GM18508 (cell line): ENCODE data around the gene CACNG8.
"Not testable (repeated sequence)": the region's sequence is repeated elsewhere in the genome, so short reads cannot be mapped to it uniquely, and the experiment has no call there.

Experiments used
- ATAC-seq: cut with Tn5 transposase; IDR thresholded peaks from one replicate; pipeline ENCODE4 v1.9.1; 2021; ENCODE audit warnings: moderate number of reproducible peaks; ENCODE audit not compliant: insufficient read depth, unreplicated experiment

CACNG8 gene

DNA sequence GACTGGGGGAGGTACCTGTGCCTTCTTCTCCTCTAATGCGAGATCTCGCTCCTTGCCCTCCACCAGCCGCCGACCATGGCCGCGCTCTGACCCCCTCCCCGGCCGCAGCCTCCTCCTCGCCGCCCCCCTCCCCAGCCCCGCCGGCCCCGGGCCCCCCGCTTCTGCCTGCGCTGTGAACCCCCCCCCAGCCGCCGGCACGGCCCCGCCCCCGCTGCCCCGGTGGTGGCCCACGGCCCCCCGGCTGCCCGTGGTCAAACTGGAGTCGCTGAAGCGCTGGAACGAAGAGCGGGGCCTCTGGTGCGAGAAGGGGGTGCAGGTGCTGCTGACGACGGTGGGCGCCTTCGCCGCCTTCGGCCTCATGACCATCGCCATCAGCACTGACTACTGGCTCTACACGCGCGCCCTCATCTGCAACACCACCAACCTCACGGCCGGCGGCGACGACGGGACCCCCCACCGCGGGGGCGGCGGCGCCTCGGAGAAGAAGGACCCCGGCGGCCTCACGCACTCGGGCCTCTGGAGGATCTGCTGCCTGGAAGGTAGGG, at the start of gene CACNG8:
Gene CACNG8, plus strand, starts transcription at position 51 of the 545 bp plus-strand sequence.
- no peak for ATAC-seq

DNA sequence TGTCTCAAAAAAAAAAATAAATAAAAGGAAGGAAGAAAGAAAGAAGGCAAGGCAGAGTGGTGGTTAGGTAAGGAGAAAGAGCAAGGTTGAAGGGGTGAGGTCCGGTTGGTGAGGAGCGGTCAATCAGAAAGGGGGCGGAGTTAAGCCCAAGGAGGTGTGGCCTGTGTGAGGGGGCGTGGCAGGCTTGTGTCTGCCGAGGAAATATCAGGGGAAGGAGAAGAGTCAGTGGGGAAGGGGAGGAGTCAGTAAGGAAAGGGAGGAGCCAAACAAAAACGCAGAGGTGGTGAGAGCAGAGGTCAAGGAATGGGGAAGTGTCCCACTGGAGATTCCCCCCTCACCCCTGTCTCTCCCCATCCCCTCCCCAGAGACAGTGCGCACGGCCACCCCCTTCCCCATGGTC, 47.7 kb upstream of the CACNG8 start:
- no peak for ATAC-seq

DNA sequence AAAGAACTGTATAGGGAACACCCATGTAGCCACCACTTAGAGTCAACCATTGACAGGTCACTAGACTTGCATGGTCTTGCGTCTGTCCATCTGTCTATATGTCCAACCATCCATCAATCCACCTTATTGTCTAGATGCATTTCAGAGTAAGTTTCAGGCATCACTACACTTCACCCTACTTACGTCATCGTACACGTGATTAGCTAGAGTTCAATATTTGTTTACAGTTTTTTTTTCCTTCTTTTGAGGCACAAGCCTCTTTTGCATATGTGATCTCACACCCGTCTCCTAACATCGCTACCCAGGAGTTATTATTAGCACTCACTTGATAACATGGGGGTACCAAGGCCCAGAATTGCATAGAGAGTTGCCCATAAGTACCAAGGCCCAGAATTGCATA, 46.7 kb upstream of the CACNG8 start:
- ATAC-seq, result no peak

DNA sequence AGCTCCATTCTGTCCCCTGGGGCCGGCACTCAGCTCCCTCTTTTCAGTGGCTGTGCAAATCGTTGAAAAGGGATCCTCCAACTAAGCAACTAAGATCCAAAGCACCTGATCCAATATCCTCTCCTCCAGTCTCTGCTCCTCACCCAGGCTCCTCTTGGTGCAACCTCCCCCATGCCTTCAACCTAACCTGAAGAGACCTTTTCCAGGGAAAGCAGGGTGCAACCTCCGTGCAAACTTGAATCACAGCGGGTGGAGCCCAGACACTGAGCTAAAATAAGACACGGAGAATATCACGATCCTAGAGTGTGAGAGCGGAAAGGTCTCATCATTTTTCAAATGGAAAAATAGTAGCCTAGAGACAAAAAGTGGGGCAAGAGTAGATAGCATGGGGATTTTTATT, 45.4 kb upstream of the CACNG8 start:
- no peak for ATAC-seq

DNA sequence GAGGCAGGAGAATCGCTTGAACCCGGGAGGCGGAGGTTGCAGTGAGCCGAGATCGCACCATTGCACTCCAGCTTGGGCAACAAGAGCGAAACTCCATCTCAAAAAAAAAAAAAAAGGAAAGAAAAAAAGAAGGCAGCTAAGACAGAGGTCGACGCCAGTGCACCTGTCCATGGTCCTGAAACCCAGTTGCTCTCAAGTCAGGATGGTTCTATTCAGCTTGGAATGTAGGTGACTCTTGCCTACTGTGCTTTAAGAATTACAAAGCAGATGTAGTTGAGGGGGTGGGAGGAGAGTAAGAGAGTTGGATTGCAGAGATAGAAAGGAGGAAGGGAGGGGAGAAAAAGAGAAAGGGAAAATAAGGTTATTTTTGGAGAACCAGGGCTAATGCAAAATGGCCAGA, 35.0 kb upstream of the CACNG8 start:
- ATAC-seq, result no peak

DNA sequence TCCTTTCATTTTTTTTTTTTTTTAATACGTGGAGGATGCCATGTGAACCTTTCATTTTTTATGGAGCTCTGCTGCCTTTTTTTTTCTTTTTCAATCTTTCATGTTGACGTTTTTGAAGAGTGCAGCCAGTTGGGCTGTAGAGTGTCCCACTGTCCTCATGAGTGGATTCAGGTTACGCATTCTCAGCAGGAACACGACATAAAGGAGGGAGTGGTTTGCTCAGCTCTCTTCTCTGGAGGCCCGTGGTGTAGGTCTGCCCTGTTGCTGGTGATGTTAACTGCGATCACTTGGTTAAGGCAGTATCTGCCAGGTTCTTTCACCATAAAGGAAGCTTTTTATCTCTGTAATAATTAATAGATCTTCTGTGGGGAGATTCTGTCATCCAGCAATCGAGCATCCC, 26.7 kb upstream of the CACNG8 start:
- ATAC-seq, result no peak

DNA sequence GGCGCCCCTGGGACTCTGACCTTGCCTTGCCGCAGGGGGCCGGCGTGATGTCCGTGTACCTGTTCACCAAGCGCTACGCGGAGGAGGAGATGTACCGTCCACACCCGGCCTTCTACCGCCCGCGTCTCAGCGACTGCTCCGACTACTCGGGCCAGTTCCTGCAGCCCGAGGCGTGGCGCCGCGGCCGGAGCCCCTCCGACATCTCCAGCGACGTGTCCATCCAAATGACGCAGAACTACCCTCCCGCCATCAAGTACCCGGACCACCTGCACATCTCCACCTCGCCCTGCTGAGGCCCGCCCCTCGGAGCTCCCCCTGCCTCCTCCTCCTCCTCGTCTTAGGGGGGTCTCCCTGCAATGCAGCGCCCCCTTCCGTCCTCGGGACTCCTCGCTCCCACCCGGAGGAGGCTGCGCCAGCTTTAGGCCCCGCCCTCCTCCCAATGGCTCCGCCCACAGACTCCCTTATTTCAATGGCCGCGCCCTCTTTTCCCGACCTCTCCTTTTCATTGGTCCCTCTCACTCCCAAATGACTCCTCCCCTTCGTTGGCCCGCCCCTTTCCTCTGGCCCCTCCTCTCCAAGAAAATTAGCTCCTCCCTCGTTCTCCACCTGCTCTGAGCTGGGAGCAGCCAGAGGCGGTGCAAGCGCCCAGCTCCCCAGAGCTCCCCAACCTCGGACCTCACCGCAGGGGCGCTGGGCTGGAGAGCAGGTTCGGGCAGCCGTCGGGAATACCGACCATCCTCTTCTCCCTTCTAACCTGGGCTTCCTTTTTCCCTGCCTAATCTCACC, 20.5 kb upstream of the CACNG8 start:
- ATAC-seq, result no peak

DNA sequence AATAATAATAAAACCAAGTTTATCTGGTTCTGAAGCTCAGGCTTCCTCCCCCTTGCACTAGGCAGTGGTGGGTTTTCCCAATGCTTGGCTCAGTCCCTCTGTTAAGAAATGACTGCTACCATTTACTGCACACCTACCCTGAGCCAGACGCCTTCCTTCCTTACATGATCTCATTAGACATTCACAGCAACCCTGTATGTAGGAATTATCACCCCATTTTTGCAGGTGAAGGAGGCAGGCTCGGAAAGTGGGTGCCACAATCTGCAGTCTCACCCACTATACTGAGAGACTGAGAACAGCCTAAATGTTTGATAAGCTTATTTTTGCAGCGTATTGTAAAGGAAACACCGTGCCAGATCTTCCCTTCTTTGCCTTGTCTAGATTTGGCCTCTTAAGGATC, 18.3 kb upstream of the CACNG8 start:
- no peak for ATAC-seq

DNA sequence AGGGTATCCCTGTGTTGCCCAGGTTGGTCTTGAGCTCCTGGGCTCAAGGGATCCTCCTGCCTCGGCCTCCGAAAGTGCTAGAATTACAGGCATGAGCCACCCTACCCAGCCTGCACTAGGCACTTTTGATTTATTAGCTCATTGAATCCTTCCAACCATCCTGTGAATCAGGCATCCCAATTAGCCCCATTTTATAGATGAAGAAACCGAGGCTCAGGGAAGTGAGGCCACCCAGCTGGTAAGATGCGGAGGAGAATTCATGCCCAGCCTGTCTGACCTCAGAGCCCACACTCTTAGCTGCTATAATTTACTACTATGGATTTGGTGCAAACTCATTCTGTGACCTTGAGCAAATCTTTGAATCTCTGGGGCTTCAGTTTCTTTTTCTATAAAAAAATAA, 17.8 kb upstream of the CACNG8 start:
- ATAC-seq, result no peak

DNA sequence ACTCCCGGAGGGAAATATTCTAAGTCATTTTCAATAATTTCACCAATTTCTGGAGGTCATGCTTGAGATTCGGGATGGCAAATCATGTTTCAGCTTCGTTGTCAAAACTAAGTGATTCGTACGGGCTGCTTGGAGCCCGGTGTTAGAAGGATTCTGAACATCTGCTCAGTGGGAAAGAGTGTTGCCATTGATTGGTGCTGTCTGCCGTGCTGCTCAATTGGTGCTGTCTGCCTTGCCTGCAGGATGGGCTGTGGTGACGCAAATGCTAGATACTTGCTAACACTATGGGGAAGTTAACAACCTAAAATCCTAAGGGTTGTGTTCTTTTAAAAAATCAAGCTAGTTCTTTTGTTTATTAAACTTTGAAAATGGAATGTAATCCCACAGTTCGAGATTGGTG, 17.3 kb upstream of the CACNG8 start:
- no peak for ATAC-seq

DNA sequence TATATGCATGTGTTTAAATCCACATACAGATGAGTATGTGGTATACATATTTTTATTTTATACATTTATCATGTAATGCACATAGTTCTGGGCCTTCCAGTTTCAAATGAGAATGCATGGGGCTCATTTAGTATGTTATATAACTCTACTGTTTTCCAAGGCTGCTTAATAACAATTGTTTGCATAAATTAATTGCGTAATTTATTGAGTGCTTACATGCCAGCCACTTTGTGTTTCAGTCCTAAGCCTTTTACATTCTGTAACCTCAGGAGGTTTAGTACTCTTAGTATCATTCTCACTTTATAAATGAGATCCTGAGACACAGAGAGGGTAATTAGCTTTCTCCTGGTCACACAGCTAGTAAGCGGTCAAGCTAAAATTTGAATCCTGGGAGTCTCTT, 16.7 kb upstream of the CACNG8 start:
- no peak for ATAC-seq

DNA sequence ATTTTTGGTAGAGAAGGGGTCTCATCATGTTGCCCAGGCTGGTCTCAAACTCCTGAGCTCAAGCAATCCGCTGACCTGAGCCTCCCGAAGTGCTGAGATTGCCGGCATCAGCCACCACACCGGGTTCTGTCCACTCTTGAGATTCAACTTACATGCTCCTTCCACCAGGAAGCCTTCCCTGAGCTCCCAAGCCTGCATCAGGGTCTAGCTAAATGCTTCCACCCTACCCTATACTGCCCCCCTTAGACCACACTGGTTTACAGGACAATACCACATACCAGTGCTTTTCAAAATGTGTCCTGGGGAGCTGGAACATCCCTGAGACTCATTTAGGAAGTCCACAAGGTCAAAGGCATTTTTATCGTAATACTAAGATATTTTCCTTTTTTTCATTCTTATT, 15.1 kb upstream of the CACNG8 start:
- no peak for ATAC-seq

DNA sequence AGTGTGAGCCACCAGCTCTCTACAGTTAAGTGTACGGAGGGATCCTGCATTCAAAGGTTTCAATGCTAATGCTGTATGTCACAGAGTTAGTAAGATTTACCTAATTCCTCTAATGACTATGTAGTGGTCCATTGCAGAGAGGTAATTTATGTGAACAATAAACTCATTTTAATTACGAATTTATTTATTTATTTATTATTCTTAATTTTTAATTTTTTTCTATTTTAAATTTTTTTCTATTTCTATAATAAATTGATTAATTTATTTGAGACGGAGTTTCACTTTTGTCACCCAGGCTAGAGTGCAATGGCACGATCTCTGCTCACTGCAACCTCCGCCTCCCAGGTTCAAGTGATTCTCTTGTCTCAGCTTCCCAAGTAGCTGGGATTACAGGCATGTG, 14.1 kb upstream of the CACNG8 start:
- not testable (repeated sequence) for ATAC-seq

DNA sequence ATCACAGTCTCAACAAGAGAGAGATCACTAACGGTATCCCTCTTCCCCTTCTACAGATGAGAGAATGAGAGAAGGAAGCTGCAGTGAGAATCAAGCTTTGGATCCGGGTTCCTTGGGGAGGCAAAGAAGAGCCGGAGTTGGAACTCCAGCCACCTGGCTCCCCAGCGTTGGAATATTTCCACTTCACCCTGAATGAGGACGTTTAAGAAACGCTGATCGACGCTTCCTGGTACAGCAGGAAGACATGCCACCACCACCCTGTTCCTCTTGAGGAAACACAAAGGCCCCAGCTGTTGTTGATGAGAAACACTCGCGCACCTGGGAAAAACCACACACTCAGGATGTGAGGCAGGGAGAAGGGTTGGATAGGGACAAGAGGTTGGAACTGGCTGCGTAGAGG, 11.3 kb upstream of the CACNG8 start:
- no peak for ATAC-seq

DNA sequence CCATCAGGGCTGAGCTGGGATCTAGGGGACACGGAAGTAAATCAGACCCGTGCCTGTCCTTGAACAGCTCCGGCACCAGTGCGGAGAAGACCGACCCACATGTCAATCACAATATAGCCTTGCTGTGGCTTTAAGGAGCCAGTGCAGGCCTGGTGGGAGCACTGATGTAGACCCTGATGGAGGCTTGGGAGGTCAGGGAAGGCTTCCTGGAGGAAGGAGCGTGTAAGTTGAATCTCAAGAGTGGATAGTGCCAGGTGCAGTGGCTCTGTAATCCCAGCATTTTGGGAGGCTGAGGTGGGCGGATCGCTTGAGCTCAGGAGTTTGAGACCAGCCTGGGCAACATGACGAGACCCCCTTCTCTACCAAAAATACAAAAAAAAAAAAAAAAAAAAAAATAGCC, 10.8 kb upstream of the CACNG8 start:
- ATAC-seq, result no peak

DNA sequence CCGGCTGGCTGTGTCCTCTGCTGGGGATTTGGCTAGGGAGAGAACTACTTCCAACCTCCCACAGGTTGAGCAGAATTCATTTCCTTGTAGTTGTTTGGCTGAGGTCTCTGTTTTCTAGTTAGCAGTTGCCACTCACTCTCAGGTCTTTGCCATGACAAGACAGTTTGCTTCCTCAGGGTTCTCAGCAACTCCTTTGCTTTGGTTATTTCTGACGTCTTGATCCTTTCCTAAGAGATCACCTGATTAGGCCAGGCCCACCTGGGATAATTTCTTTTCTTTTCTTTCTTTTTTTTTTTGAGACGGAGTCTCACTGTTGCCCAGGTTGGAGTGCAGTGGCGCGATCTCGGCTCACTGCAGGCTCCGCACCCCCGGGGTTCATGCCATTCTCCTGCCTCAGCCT, 9.4 kb upstream of the CACNG8 start:
- no peak for ATAC-seq

DNA sequence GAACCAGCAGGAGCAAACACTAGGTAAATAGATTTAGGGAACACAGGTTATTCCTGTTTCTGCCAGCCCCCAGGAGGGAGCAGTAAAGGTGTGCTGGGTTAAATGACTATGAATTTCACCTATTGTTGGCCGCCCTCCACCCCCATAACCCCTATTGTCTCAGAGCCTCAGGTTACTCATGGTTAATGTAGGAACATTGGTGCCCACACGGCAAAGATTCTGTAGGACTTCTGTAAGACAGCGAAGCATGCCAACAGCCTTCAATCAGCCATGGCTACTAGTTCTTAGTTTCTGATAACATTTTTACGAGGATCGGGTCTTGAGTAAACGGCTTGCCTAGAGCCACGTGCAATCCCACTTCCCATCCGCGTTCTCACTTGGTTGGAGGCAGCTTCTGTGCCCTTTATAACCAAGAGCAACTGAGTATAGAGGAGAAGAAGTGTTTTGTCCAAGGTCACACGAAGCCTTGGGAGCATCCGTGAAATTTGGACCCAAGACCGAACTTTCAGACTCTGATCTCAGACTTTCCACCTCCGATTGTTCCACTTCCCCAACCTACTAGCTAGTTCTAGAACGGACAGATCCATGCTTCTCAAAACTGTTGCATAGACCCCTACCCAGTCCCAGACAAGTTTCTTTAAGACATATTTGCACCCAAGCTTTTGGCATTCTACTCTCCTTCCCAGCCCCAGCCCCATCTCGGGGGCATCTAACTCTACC, 5.1 kb upstream of the CACNG8 start:
- ATAC-seq, result no peak

DNA sequence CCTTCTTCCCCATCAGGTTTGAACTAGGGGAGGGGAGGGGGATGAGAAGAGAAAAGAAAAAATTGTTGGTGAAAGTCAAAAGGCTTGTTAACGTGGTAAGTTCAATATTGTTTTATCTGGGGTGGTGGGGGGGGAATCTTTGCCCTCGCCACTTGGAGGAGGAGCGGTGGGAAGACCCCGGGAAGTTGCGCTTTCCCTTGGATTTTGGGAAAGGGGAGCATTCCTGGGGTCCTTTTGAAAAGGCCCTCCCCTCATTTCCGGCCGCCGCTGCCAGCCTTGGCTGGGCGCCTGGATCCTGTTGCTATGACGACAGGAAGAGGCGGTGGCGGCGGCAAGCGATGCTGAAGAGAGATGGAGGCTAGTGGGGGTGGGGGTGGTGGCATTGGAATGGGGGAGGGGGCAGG, 4.6 kb upstream of the CACNG8 start:
- ATAC-seq, result no peak

DNA sequence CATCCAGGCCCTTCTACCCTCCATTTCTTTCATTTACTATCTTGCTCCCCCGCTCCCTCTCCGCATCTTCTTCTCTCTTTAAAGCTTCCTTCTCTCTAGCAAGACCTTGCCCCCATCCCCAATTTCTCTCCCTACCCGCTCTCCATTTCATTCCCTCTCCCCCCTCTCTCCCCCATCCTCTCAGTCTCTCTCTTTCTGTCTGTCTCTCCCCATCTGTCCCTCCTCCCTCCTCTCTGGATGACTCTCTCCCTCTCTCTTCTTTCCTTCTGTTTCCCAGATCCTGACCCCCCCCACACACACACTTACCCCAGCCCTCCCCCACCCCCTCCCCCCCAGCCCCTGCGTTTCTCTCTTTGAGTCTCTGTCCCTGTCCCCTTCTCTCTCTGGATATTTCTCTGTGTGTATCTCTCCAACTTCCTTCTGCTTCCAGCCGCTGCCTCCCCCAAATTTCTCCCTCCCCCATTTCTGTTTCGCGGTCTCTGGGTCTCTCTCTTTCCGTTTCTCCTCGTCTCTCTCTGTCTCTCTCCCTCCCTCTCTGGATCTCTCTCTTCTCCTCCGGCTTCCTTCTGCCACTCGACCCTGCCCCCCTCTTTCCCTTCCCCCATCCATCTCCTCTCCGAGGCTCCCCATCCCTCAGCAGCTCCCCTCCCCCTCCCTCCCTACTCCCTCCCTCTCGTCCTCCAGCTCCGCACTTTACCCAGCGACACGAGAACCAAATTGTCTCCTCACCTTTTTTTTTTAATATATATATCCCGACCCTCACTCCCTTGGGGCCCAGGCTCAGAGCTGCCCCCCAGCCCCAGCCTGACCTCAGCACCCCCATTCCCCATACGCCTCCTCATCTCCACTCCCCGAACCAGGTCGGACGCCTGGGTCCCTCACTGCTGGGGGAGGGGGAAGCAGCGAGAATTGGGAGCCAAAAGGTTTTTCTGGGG, 3.6 kb upstream of the CACNG8 start:
- ATAC-seq, result no peak

DNA sequence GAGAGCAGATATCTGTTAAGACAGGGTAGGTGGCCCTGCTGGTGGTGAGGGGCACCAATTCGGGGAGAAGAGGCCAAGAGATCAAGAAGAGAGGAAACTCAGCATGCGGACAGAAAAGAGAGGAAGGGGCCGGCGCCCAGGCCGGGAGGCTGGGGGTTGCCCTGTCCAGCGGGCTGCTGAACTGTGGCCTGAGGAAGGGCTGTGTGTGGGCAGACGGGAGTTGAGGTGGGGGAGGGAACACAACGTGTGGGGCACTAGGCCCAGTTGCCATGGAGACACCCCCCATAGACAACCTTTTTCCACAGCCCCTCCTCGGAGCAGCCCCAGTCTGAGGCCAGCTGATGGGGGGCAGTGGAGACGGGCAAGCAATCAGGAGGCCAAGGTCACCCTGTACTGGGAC, 2.5 kb upstream of the CACNG8 start:
- ATAC-seq, result no peak

DNA sequence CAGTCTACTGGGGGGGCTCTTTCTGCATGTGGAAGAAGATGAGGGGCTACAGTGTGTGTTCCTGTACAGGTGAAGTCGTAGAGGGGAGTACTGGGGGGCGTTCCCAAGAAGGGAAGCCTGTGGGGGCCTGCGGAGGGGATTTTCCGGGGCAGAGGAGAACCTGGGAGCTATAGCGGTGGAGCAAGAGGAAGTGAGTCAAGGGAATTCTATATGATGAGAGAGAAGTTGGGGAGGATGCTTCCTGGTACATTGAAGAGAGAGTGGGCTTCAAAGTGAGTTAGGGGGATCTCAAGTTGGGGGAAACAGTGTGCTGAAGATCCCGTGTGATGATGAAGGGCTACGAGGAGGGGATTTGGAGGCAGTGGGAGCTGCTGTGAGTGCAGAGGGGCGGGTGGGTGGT, 1.9 kb upstream of the CACNG8 start:
- no peak for ATAC-seq
